ENCODE results near the gene MYOD1.

MYOD1 gene

GRCh38 chr11:17751558-17751957, 32.2 kb downstream of the MYOD1 start:
- DNase-seq, result no peak

- DNase-seq, result no peak
These were observed 32.8 kb downstream of the MYOD1 start for GRCh38 chr11:17752144-17752543.

- no peak for DNase-seq
These were observed 33.8 kb downstream of the MYOD1 start for GRCh38 chr11:17753153-17753552.

- no peak for DNase-seq
These were observed 34.3 kb downstream of the MYOD1 start for GRCh38 chr11:17753641-17754040.

GRCh38 chr11:17755891-17756290, 36.5 kb downstream of the MYOD1 start:
- DNase-seq, result no peak

GRCh38 chr11:17760102-17761029, 41.0 kb downstream of the MYOD1 start:
- peak; percentile 17 to 40 for DNase-seq

- no peak for DNase-seq
These were observed 43.1 kb downstream of the MYOD1 start for GRCh38 chr11:17762309-17762974.

- DNase-seq, result no peak
These were observed 43.9 kb downstream of the MYOD1 start for GRCh38 chr11:17763244-17763643.

GRCh38 chr11:17763703-17764102, 44.3 kb downstream of the MYOD1 start:
- DNase-seq, result no peak

- DNase-seq, result no peak
These were observed 45.3 kb downstream of the MYOD1 start for GRCh38 chr11:17764446-17765218.

GRCh38 chr11:17765356-17766072, 46.1 kb downstream of the MYOD1 start:
- no peak for DNase-seq

GRCh38 chr11:17766073-17766359, 46.6 kb downstream of the MYOD1 start:
- no peak for DNase-seq

GRCh38 chr11:17766590-17766989, 47.2 kb downstream of the MYOD1 start:
- DNase-seq, result no peak

- DNase-seq, result no peak
These were observed 48.0 kb downstream of the MYOD1 start for GRCh38 chr11:17767301-17767885.

- DNase-seq, result no peak
These were observed 48.5 kb downstream of the MYOD1 start for GRCh38 chr11:17767914-17768313.

GRCh38 chr11:17768547-17768946, 49.2 kb downstream of the MYOD1 start:
- no peak for DNase-seq

- no peak for DNase-seq
These were observed 49.8 kb downstream of the MYOD1 start for GRCh38 chr11:17769218-17769617.

GRCh38 chr11:17770048-17770652, 50.8 kb downstream of the MYOD1 start:
- DNase-seq, result no peak

- no peak for DNase-seq
These were observed 51.5 kb downstream of the MYOD1 start for GRCh38 chr11:17770917-17771316.

- no peak for DNase-seq
These were observed 52.0 kb downstream of the MYOD1 start for GRCh38 chr11:17771415-17771814.
